Erythroblast (primary cell): ENCODE measurements around the gene RGS5.

ENCODE experiments used
- GATA1 ChIP-seq: IDR thresholded peaks from 2 replicates; pipeline ENCODE4 v1.6.1; 2011; ENCODE audit warnings: low read depth, mild to moderate bottlenecking, control low read depth, low read length, moderate library complexity
- POLR2A ChIP-seq: IDR thresholded peaks from 2 replicates; pipeline ENCODE4 v1.6.1; 2011; ENCODE audit warnings: mild to moderate bottlenecking, low read length

GRCh38 chr1:163250382-163250974 lies 47.8 kb upstream of the RGS5 start:
- TF ChIP-seq POLR2A (no peak), GATA1 (no peak)
